GM23338 (cell line): ENCODE data around the gene NEURL1. TPM values are rescaled to one million over a fixed set of nuclear protein-coding genes. Genes with fewer than 3 reads are reported as not detected.

Source experiments
- ATAC-seq: fragments of 200-7000 bp; cut with Tn5 transposase; 3 replicates; pipeline ENCODE4 v1.9.1; 2020
- DNase-seq: peaks from one replicate; pipeline ENCODE4 v3.0.0-alpha.2; 2015; ENCODE audit warnings: low spot score
- H2AFZ ChIP-seq: fragments of 200-600 bp; sonication (generic); 2 replicates; pipeline ENCODE4 v1.8.0; 2016; ENCODE audit warnings: antibody characterized with exemption, mild to moderate bottlenecking, moderate library complexity
- H3F3A ChIP-seq: fragments of 200-600 bp; sonication (generic); replicated peaks from 2 replicates; pipeline ENCODE4 v1.8.0; 2017; ENCODE audit warnings: antibody characterized with exemption, mixed run types, low read depth
- H3K27ac ChIP-seq: fragments of 200-600 bp; sonication (generic); 2 replicates; pipeline ENCODE4 v1.6.1; 2016; ENCODE audit warnings: low read depth
- H3K27me3 ChIP-seq: fragments of 200-600 bp; sonication (generic); 2 replicates; pipeline ENCODE4 v1.8.0; 2016; ENCODE audit warnings: mild to moderate bottlenecking, mixed run types, moderate library complexity; ENCODE audit not compliant: insufficient read depth
- H3K36me3 ChIP-seq: fragments of 200-600 bp; sonication (generic); 2 replicates; pipeline ENCODE4 v1.8.0; 2016; ENCODE audit warnings: mild to moderate bottlenecking; ENCODE audit not compliant: insufficient read depth
- H3K4me1 ChIP-seq: fragments of 200-600 bp; sonication (generic); 2 replicates; pipeline ENCODE4 v1.8.0; 2016; ENCODE audit warnings: mild to moderate bottlenecking, moderate library complexity; ENCODE audit not compliant: insufficient read depth
- H3K4me2 ChIP-seq: fragments of 200-600 bp; sonication (generic); 2 replicates; pipeline ENCODE4 v1.7.1; 2017; ENCODE audit warnings: mixed run types
- H3K4me3 ChIP-seq: fragments of 200-600 bp; sonication (generic); 2 replicates; pipeline ENCODE4 v1.6.1; 2016; ENCODE audit warnings: mixed run types
- H3K79me2 ChIP-seq: fragments of 200-600 bp; sonication (generic); replicated peaks from 2 replicates; pipeline ENCODE4 v1.8.0; 2017; ENCODE audit warnings: mild to moderate bottlenecking; ENCODE audit not compliant: insufficient read depth
- H3K9me2 ChIP-seq: fragments of 200-600 bp; sonication (generic); 2 replicates; pipeline ENCODE4 v1.8.0; 2017; ENCODE audit not compliant: insufficient read depth
- H4K20me1 ChIP-seq: fragments of 200-600 bp; sonication (generic); replicated peaks from 2 replicates; pipeline ENCODE4 v1.8.0; 2017; ENCODE audit warnings: mild to moderate bottlenecking; ENCODE audit not compliant: insufficient read depth
- H3K27ac Mint-ChIP-seq: 2 replicates; pipeline ENCODE4 v1.8.0; 2020; ENCODE audit warnings: inconsistent platforms, mild to moderate bottlenecking, moderate library complexity, mixed read lengths
- H3K27me3 Mint-ChIP-seq: 3 replicates; pipeline ENCODE4 v1.8.0; 2022; ENCODE audit warnings: low read depth, mild to moderate bottlenecking, moderate library complexity, mixed read lengths, inconsistent platforms; ENCODE audit not compliant: insufficient read depth, poor library complexity
- H3K36me3 Mint-ChIP-seq: 3 replicates; pipeline ENCODE4 v1.8.0; 2021; ENCODE audit warnings: low read depth, mild to moderate bottlenecking, inconsistent platforms, moderate library complexity, mixed read lengths
- H3K4me1 Mint-ChIP-seq: 3 replicates; pipeline ENCODE4 v1.8.0; 2020; ENCODE audit warnings: mild to moderate bottlenecking, inconsistent platforms, mixed read lengths
- H3K4me3 Mint-ChIP-seq: 3 replicates; pipeline ENCODE4 v1.8.0; 2021; ENCODE audit warnings: moderate library complexity, mild to moderate bottlenecking, inconsistent platforms, mixed read lengths
- H3K9me3 Mint-ChIP-seq: 3 replicates; pipeline ENCODE4 v1.8.0; 2020; ENCODE audit warnings: moderate library complexity, mild to moderate bottlenecking, inconsistent platforms, mixed read lengths
- CREB1 ChIP-seq: fragments of 250-450 bp; sonication (Bioruptor Pico); IDR thresholded peaks from 2 replicates; pipeline ENCODE4 v1.5.0; 2020; ENCODE audit warnings: low read depth, mild to moderate bottlenecking, moderate library complexity
- EZH2 ChIP-seq: fragments of 200-600 bp; sonication (generic); IDR thresholded peaks from one replicate; pipeline ENCODE4 v1.8.0; 2017; ENCODE audit warnings: antibody characterized with exemption, mild to moderate bottlenecking, low read depth; ENCODE audit not compliant: unreplicated experiment
- EZH2phosphoT487 ChIP-seq: fragments of 200-600 bp; sonication (generic); IDR thresholded peaks from one replicate; pipeline ENCODE4 v1.8.1; 2018; ENCODE audit warnings: antibody characterized with exemption; ENCODE audit not compliant: unreplicated experiment
- JUNB ChIP-seq: IDR thresholded peaks from one replicate; pipeline ENCODE4 v1.6.1; 2016; ENCODE audit warnings: antibody characterized with exemption; ENCODE audit not compliant: unreplicated experiment
- POLR2AphosphoS5 ChIP-seq: IDR thresholded peaks from 2 replicates; pipeline ENCODE4 v1.6.1; 2016; ENCODE audit warnings: antibody characterized with exemption, low read depth
- STAT1 ChIP-seq: IDR thresholded peaks from one replicate; pipeline ENCODE4 v1.6.1; 2016; ENCODE audit warnings: antibody characterized with exemption; ENCODE audit not compliant: unreplicated experiment
- ZNF114 ChIP-seq: fragments of 250-450 bp; sonication (Bioruptor Pico); IDR thresholded peaks from 2 replicates; pipeline ENCODE4 v1.5.0; 2020; ENCODE audit warnings: mild to moderate bottlenecking, moderate library complexity
- ZNF331 ChIP-seq: fragments of 250-450 bp; sonication (Bioruptor Pico); IDR thresholded peaks from 2 replicates; pipeline ENCODE4 v1.5.0; 2020; ENCODE audit warnings: low read depth, mild to moderate bottlenecking, moderate library complexity
- polyA plus RNA-seq: library from polyadenylated mRNA; unstranded; fragments of >200 nt; fragmentation: Nextera tagmentation; extraction: Ambion mirVana; gene quantifications from 2 replicates; pipeline ENCODE4 v1.2.1, GENCODE V29; 2016
- total RNA-seq: library from RNA; depleted of rRNA; stranded (reverse); fragments of >200 nt; shearing (Covaris generic); gene quantifications from 2 replicates; pipeline ENCODE4 v1.2.3, GENCODE V29; 2014
- TF ChIP-seq, protein P1 (sequence below): IDR thresholded peaks from one replicate; pipeline ENCODE4 v1.6.1; 2018; ENCODE audit warnings: antibody characterized with exemption; ENCODE audit not compliant: unreplicated experiment
- TF ChIP-seq, protein P2 (sequence below): fragments of 250-450 bp; sonication (Bioruptor Pico); IDR thresholded peaks from 2 replicates; pipeline ENCODE4 v1.5.0; 2020; ENCODE audit warnings: mild to moderate bottlenecking, moderate library complexity

NEURL1 gene
- total and polyA plus RNA-seq, 2 experiments from 2014 or later, result 0.82 to 1.1 TPM

DNA sequence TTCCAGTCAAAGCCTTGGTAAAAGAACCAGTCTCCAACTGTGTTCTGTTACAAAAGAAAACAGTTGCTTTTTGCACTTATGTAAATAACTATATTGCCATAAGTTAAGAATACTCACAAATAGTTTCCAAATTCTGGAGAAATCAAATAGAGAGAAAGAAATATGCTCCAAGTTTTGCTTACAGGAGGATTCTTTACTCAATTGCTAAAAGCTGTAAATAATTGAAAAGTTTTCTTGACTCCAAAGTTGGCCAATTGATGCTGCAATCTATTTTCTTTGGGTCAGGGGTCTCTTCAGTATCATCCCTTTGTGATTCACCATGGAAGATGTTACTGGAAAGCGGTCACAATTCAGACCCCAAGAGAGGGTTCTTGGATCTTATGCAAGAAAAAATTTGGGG, 36.0 kb downstream of the NEURL1 start:
- Histone ChIP-seq H3K9me2 (no peaks in the 10 kb centered on the region), H3F3A (no peaks in the 10 kb centered on the region), H3K4me3 (no peak overlapping the region), H3K4me2 (no peak overlapping the region), H3K27me3 (no peaks in the 10 kb centered on the region), H3K4me1 (no peaks in the 10 kb centered on the region), H3K36me3 (no peaks in the 10 kb centered on the region), H3K27ac (no peak overlapping the region), H3K79me2 (no peaks in the 10 kb centered on the region), H2AFZ (no peak overlapping the region), H4K20me1 (no peaks in the 10 kb centered on the region)
- Mint-ChIP-seq H3K4me1 (peaks cover 4% of the 10 kb centered on the region; the same call in 1 of the 3 replicates), H3K27me3 (peaks cover 3% of the 10 kb centered on the region), H3K36me3 (peaks cover 4% of the 10 kb centered on the region; the same call in 1 of the 3 replicates), H3K4me3 (no peak overlapping the region), H3K27ac (no peak overlapping the region), H3K9me3 (peaks cover 36% of the 10 kb centered on the region)
- DNase-seq (no peak), ATAC-seq (no peak)
- TF ChIP-seq CREB1, result no peak
- no peak for TF ChIP-seq ZNF114 (CRISPR knock-in tag)
- TF ChIP-seq EZH2, result no peak
- TF ChIP-seq ZNF331 (CRISPR knock-in tag), result no peak
- TF ChIP-seq, protein P1, sequence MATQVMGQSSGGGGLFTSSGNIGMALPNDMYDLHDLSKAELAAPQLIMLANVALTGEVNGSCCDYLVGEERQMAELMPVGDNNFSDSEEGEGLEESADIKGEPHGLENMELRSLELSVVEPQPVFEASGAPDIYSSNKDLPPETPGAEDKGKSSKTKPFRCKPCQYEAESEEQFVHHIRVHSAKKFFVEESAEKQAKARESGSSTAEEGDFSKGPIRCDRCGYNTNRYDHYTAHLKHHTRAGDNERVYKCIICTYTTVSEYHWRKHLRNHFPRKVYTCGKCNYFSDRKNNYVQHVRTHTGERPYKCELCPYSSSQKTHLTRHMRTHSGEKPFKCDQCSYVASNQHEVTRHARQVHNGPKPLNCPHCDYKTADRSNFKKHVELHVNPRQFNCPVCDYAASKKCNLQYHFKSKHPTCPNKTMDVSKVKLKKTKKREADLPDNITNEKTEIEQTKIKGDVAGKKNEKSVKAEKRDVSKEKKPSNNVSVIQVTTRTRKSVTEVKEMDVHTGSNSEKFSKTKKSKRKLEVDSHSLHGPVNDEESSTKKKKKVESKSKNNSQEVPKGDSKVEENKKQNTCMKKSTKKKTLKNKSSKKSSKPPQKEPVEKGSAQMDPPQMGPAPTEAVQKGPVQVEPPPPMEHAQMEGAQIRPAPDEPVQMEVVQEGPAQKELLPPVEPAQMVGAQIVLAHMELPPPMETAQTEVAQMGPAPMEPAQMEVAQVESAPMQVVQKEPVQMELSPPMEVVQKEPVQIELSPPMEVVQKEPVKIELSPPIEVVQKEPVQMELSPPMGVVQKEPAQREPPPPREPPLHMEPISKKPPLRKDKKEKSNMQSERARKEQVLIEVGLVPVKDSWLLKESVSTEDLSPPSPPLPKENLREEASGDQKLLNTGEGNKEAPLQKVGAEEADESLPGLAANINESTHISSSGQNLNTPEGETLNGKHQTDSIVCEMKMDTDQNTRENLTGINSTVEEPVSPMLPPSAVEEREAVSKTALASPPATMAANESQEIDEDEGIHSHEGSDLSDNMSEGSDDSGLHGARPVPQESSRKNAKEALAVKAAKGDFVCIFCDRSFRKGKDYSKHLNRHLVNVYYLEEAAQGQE, result no peak
- TF ChIP-seq, protein P2, sequence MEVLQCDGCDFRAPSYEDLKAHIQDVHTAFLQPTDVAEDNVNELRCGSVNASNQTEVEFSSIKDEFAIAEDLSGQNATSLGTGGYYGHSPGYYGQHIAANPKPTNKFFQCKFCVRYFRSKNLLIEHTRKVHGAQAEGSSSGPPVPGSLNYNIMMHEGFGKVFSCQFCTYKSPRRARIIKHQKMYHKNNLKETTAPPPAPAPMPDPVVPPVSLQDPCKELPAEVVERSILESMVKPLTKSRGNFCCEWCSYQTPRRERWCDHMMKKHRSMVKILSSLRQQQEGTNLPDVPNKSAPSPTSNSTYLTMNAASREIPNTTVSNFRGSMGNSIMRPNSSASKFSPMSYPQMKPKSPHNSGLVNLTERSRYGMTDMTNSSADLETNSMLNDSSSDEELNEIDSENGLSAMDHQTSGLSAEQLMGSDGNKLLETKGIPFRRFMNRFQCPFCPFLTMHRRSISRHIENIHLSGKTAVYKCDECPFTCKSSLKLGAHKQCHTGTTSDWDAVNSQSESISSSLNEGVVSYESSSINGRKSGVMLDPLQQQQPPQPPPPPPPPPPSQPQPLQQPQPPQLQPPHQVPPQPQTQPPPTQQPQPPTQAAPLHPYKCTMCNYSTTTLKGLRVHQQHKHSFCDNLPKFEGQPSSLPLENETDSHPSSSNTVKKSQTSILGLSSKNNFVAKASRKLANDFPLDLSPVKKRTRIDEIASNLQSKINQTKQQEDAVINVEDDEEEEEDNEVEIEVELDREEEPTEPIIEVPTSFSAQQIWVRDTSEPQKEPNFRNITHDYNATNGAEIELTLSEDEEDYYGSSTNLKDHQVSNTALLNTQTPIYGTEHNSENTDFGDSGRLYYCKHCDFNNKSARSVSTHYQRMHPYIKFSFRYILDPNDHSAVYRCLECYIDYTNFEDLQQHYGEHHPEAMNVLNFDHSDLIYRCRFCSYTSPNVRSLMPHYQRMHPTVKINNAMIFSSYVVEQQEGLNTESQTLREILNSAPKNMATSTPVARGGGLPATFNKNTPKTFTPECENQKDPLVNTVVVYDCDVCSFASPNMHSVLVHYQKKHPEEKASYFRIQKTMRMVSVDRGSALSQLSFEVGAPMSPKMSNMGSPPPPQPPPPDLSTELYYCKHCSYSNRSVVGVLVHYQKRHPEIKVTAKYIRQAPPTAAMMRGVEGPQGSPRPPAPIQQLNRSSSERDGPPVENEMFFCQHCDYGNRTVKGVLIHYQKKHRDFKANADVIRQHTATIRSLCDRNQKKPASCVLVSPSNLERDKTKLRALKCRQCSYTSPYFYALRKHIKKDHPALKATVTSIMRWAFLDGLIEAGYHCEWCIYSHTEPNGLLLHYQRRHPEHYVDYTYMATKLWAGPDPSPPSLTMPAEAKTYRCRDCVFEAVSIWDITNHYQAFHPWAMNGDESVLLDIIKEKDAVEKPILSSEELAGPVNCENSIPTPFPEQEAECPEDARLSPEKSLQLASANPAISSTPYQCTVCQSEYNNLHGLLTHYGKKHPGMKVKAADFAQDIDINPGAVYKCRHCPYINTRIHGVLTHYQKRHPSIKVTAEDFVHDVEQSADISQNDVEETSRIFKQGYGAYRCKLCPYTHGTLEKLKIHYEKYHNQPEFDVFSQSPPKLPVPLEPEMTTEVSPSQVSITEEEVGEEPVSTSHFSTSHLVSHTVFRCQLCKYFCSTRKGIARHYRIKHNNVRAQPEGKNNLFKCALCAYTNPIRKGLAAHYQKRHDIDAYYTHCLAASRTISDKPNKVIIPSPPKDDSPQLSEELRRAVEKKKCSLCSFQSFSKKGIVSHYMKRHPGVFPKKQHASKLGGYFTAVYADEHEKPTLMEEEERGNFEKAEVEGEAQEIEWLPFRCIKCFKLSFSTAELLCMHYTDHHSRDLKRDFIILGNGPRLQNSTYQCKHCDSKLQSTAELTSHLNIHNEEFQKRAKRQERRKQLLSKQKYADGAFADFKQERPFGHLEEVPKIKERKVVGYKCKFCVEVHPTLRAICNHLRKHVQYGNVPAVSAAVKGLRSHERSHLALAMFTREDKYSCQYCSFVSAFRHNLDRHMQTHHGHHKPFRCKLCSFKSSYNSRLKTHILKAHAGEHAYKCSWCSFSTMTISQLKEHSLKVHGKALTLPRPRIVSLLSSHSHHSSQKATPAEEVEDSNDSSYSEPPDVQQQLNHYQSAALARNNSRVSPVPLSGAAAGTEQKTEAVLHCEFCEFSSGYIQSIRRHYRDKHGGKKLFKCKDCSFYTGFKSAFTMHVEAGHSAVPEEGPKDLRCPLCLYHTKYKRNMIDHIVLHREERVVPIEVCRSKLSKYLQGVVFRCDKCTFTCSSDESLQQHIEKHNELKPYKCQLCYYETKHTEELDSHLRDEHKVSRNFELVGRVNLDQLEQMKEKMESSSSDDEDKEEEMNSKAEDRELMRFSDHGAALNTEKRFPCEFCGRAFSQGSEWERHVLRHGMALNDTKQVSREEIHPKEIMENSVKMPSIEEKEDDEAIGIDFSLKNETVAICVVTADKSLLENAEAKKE (CRISPR knock-in tag), result no peak
- no peak for TF ChIP-seq STAT1
- no peak for TF ChIP-seq EZH2phosphoT487
- no peak for TF ChIP-seq POLR2AphosphoS5
- TF ChIP-seq JUNB, result no peak
